NCI-H128 (cell line): ENCODE results near the gene LRG1.
"Not testable (repeated sequence)": the region's sequence is repeated elsewhere in the genome, so short reads cannot be mapped to it uniquely, and the experiment has no call there.

Experiments
- DNase-seq: peaks from one replicate; lab custom pipeline; 2025; ENCODE audit not compliant: unreplicated experiment; lab: John Stamatoyannopoulos, UW

The LRG1 gene

GRCh38 chr19:4576016-4576933 is 36.4 kb upstream of the LRG1 start:
- no peak for DNase-seq

DNA sequence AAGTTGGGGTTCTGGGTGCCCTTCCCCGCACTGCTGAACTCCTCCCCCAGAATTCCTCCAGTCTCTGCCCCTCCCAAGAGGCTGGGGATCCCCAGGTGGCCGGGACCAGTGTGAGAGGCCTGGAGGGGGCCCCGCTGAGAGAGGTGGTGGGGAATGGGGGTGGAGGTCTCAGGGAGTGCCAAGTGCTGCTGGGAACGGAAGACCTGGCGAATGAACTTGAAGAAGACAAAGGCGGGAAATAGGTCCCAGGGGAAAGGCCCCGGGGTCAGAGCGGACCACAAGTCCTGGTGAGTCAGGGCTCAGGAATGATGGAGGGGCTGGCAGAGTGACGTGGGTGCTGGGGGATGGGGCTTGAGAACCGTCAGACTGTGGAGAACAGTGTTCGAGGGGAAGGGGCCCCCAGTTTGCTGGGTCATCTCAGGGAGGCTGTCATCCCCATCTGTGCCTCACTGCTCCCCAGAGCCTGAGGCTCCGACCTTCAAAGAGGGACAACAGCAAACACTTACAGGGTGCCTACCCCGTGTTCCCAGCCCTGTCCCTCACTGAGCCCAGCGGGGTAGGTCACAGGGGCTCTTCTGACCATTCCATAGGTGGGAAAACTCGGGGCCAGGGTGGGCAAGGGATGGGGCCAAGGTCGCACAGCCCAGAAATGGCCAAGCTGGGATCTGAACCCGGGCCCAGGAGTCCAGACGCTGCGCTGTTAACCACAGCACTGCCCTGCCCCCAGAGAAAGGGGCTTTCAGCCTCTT is 35.6 kb upstream of the LRG1 start:
- no peak for DNase-seq

GRCh38 chr19:4573682-4574081 is 33.8 kb upstream of the LRG1 start:
- no peak for DNase-seq

DNA sequence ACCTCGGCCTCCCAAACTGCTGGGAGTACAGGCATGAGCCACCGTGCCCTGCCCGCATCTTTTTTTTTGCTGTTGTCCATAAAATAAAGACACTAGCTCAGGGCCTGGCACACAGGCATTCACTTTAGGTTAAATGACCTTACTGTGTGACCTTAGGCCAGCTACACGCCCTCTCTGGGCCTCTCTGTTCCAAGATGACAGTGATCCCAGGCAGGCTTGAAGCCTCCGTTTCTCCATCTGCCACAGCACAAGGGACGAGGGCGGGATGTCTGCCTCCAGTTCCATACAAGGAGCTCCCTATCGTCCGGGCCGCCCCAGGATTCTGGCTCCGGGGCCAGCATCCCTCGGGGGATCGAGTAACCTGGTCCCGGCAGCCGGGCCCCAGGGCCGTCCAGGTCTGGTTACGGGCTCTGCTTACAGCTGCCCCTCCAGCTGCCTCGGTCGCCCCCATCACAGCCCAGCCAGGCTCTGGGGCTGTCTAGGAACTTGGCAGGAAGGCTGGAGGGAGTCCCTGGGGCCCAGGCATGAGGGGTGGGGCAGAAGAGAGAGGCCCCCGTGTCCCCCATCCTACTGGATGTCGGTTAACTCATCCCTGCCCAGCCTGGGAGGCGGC is 31.6 kb upstream of the LRG1 start:
- no peak for DNase-seq

DNA sequence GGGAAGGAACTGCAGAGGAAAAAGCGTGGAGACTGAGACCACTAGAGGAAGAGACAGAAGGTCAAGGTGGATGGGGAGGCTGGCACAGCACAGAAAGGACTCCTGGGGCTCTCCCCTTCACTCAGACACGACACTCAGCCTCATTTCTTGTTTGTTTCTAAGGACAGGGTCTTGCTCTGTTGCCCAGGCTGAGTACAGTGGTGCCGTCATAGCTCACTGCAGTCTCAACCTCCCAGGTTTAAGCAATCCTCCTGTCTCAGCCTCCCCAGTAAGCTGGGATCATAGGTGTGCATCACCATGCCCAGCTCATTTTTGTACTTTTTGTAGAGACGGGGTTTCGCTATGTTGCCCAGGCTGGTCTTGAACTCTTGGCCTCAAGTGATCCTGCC is 31.1 kb upstream of the LRG1 start:
- no peak for DNase-seq

DNA sequence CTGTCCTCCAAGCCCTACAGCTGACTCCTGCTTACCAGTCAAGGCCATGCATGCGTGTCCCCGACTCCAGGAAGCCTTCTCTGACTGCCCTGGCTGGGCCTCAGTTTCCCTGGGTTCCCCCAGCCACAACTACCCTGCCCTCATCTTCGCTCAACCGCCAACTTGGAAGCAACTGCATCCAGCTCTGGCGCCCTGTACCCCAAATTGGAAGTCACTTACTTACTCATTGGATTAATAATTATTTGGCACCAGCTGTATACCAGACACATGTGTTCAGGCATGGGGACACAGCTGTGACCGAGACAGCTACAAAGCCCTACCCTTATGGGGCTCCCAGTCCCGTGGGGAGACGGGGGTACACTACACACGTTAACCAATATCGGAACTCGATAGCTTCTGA is 30.6 kb upstream of the LRG1 start:
- no peak for DNase-seq

DNA sequence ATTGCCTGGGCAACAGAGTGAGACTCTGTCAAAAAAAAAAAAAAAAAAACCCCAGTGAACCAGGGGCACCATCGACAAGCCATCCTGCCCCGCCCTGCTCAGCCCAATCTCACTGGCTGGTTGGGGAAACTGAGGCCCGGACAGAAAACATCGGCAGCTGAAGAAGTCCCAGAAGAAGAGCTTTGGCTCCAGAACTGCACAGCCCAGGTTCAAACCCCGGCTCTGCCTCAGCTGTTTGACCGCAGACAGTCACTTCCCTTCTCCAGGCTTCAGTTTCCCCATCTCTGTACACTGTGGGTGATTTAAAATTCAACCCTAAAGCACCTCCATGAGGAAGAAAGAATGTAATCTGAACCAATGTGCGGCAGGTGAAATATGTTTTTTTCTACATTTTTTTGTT is 29.1 kb upstream of the LRG1 start:
- no peak for DNase-seq

- no peak for DNase-seq
Measured at GRCh38 chr19:4567584-4568071, 27.8 kb upstream of the LRG1 start.

DNA sequence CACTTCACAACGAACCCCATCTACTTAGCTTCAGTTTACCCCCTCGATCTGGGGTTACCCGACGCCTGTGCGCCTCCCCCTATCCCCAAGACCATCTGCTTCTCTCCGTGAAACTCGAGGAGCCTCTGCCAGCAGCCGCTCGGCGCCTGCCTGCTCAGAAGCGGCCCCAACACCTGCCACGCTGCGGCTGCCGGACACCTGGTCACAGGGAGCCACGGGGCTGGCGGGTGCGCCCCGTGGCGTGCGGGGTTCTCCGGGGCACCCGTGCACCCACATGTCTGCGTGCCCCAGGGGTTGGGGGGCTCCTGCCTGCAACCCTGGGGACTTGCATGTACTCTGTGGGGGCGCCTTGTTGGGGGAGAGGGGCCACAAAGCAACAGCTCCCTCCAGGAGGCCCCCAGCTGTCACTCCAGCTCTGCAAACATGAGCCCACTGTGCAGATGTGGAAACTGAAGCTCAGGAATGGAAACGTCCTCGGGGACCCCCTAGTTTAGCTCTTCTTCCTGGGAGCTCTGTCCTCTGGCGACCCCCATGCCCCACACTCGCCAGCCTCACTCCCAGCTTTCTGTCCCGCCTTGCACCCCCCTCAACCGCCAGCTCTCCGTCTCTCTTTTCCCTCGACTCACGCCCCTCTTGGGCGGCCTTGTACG is 26.7 kb upstream of the LRG1 start:
- peak; percentile 27 for DNase-seq

DNA sequence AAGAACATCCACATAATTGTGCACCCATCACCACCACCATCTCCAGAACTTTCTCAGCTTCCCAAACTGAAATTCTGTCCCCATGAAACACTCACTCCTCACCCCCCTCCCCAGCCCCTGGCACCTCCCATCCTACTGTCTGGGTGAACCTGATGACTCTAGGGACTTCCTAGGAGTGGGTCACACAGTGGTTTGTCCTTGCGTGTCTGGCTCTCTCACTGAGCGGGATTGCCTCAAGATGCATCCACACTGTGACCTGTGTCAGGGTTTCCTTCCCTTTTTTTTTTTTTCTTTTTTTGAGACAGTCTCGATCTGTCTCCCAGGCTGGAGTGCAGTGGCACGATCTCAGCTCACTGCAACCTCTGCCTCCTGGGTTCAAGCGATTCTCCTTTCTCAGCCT is 23.7 kb upstream of the LRG1 start:
- DNase-seq, result not testable (repeated sequence)

GRCh38 chr19:4562085-4562484 is 22.2 kb upstream of the LRG1 start:
- not testable (repeated sequence) for DNase-seq

- DNase-seq, result no peak
Measured at GRCh38 chr19:4559569-4559968, 19.7 kb upstream of the LRG1 start, which contains the start of gene SEMA6B. Gene SEMA6B (minus strand): TSS chr19:4559684. CDS start chr19:4558457, 1,227 bp downstream.

DNA sequence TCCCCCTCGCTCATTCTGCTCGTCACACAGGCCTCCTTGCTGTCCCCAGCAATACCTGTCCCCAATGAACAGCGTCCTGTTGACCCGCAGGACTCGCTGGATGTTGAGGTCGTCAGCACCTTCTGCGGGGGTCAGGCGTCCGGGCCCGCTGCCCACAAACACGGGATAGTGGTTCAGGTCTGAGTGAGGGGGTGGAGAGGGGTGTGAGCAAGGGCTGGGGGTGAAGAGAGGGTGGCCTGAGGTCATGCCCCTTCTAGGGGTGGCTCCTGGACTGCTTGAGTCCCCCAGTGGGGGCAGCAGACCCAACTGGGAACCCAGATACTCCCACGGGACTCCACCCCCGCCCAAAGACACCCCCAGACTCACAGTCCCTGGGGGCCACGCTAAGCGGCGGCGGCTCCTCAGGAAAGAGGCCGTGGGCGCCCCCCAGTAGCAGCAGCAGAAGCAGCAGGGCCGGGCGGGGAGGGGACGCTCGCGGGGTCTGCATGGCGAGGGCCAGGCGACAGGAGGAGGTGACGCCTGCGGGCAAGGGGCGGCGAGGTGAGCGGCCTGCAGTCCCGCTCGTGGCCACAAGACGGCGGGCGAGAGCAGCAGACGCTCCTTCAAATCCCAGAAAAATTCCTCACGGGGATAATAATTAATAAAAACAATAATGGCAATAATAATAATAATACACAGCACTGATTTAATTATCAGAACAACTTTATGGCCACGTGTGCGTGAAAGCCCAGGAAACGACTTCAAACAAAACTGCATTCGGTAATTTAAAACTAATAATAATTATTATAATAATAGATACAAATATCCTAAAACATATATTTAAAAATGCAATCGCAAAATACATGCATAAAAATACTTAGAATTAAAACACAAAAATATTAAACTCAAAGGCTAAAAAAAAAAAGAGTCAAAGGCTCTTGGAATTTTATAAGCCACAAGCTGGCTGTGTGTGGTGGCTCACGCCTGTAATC is 18.4 kb upstream of the LRG1 start:
- no peak for DNase-seq

DNA sequence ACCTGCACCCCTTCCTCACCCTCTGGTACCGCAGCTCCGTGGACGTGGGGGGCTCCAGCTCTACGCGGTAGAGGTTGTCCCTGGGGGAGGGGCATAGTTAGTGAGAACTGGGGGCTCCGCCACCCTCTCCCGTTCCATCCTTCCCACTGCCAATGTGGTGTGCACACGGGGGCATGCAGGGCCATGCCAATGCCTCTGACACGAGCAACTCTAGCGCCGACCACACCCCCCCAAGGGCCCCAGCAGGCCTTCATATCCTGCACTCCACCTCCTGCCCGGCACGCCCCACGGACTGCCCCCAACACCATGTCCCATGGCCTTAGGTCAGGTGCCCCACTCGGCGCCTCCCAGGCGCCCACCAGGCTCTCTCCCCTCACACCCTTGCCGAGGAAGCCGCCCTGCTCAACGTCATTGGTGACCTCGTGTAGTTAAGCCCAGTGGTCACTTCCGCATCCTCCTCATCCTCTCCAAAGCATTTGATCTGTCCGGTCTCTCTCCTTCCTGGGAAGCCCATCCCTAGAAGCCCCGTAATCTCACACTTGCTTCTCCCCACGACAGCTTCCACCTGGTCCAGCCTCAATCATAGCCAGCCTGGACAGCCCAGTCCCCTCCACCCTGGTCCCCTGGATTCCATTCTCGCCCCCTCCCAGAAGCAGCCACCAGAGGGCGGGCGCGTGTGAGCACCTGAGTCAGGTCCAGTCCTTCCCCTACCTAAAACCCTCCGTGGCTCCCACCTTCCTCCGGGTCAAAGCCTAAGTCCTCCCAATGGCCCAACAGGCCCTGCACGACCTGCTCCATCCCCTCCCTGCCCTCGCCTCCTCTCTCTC is 17.5 kb upstream of the LRG1 start:
- DNase-seq, result no peak

- no peak for DNase-seq
Measured at GRCh38 chr19:4556597-4557127, 16.8 kb upstream of the LRG1 start.

GRCh38 chr19:4555657-4556561 is 16.1 kb upstream of the LRG1 start:
- no peak for DNase-seq

DNA sequence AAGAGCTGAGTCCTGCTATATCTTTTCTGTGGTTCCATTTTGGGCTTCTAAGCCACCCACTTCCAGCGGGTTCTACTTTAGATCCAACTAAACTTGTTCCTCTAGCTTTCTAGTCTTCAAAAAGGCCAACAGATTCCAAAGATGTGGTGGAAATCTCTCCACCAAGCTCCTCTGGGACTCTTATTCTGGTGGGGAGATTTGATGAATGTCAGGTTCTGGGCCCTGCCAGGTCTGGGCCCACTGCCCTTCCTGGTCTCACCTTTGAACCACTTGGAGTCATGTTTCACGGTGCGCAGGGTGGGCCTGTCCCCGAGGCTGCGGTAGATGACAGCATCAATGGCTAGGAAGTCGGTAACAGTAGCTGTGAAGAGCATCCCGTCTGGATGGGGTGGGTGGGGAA is 14.9 kb upstream of the LRG1 start:
- DNase-seq, result no peak

- DNase-seq, result no peak
Measured at GRCh38 chr19:4553775-4554174, 13.9 kb upstream of the LRG1 start.
